Stimulated activated CD4-positive, alpha-beta T cell treated with anti-CD3 and anti-CD28 coated beads, Interleukin-1b, Interleukin-23, amount 100 ng/mL, for 24 hours (primary cell): ENCODE results near the gene ANKRD39.

Experiments used
- DNase-seq, 4 experiments: peaks; one replicate each; pipeline ENCODE4 v3.0.0-alpha.2; 2020; ENCODE audit warnings: low read depth in 4 of 4, low spot score in 1 of 4

The ANKRD39 gene

DNA sequence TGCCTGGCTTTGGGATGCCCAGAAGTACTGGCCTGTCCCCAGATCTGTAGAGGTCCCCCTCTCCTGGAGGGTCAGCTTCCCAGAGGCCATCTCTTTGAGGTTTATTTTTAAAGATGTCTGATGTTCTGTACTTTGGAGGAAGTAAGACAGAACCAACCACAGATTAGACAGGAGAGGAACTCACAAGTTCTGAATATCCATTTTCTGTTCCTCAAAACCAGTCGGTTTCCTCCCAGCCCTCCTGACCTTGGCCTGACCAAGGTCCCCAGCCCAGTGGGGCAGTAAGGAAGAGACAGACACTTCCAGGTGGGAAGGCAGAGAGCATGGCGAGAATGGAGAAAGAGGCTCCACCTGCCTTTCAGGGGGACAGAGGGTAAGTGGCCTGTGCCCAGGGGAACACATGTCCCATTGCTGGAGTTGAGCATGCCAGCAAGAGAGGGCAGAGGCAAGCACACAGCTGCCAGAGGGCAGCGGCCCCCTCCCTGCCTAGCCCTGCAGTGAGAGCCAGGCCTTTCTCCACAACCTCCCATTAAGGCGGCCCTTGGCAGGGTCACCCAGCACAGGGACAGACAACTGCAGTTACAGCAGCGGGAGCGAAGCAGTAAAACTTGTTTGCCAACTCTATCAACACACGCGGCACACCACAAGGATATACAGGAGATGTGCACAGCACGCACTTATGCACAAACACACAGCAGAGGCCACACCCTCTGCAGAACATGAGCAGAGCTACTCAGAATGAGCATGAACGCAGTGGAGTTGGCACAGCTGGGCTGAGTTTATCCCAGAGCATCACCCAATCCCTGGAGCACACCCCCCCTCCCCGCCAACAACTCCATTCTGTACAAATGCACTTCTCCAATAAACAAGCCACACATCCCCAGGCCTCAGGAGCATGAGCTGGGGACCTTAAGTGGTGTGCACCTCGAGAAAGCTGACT, 30.5 kb upstream of the ANKRD39 start:
- no peak for DNase-seq

DNA sequence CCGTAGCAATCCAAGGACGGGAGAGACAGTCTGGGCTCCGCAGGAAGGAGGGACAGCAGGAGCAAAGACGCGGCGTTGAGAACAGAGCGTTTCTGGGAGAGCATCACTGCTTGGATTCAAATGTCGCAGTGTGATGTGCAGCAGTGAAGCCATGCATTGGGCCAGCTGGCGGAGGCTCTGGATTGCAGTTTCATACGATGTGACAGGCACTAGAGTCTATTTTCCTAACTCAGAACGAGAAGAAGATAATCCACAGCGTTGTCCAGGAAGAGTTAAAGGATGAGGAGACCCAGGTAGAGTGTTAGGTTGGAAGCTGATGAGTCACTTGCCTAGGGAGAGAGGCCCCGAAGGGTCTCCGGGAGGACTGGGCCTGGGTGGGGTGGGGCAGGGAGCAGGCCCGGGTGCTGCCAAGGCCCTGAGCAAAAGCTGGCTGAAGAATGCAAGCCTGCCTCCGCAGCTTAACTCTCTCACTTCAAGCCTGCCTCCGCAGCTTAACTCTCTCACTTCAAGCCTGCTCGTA, 29.7 kb upstream of the ANKRD39 start:
- no peak for DNase-seq

DNA sequence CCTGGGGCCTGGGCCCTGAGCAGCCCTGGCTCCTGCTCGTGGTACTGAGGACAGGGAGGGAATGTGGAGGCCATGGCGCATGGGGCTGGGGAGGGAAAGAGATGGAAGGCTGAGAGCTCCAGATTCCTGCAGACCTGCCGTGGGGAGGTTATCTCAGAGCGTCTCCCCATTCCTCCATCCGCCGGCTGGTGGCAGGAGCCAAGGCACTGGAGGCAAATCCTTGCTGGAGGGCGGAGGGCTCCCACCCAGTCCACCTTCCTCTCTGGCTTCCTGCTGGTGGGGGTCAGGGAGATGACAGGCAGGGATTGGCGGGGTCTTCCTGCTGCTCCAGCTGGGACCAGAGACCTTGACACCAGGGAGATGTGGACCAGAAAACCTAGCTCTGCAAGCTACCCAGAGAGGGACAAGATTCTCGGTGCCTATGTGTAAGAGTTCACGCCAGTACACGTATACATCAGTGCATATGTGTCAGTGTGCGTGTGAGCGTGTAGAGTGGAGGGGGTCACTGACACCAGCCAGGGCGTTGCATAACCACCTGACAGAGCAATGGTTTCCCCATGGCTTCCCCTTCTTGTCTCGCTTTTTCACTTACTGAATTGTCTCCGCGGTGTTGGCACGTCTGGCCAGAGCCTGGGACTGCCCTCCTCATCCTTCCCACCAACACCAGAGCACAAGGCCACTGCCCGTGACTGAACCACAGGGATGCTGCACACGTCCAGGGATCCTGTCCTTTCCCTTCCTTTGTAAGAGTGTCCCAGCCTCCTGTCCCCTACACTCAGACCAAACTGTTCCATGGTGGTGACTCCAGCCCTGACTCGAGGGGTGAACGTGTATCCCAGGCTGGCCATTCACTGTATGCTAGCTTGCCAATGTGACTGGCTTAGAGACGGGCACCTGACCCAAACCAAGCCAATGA, 27.9 kb upstream of the ANKRD39 start:
- DNase-seq: no peak

DNA sequence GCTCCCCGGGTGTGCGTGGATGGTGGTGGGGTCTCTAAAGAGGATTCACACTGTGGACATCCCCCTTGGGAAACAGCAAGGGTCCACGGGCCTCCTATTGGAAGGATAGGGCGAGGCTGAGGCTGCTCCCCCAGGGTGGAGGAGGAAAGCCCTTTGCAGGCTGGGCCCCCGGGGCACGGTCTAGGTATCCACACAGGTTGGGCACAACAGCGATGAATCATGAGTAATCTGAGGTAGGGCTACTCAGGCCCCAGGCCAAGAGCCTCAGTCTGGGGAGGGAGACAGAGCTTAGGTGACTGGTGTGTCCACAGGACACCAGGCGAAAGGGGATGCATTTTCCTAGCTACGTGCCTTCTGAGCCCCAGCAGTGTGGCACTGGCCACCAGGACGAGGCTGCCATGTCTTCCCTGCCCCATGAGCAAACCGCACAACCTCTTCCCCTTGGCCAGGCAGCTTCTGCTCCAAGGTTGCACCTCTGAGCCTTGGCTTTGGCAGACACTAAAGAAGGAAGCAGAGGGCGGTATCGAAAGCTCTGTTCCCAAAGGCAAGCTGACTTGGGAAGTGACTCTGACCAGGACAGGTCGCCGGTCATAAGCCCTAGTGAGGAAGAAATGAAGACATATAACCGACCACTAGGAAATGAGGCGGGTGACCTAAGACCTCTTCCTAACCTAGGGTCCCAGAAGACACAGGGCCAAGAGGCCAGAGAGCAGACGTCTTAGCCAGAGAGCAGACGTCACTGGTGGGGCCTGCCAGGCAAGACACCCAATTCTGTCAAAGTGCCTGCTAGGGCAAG, 26.7 kb upstream of the ANKRD39 start:
- no peak for DNase-seq

DNA sequence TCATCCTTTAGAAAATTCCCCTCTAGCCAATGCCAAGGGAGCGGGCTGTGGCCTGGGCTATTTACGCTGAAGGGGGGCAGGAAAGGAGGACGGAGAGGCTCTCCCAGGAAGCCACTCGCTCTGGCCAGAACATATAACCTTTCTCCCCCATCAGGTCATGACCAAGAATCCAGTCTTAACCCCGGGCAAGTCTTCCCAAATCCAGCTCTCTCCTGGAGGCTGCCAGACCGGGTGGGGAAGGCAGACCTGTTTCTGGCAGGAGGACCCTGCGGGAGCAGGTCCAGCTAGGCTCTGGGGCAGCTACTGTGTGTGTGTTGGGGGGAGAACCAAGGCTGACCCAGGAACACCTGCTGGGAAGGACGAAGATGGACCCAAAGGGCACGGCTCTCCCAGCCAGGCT, 25.5 kb upstream of the ANKRD39 start:
- no peak for DNase-seq

DNA sequence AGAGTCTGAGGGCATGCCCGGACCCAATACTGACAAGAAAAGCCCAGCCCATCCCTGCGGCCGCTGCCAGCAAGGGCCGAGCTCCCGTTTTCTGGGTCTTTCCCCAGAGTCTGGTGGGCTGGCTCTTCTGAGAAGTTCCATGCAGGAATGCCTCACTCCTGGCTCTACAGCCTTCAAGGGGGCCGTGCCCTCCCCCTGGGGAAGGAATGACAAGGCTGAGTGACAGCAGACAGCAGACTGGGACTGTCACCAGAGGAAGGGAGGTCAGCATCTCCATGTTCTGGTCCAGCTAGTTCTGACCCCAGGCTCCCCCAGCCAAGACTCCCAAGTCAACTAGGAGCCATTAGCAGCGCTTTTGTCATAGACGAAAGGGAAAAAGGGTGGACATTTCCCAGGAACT, 25.1 kb upstream of the ANKRD39 start:
- DNase-seq: no peak

DNA sequence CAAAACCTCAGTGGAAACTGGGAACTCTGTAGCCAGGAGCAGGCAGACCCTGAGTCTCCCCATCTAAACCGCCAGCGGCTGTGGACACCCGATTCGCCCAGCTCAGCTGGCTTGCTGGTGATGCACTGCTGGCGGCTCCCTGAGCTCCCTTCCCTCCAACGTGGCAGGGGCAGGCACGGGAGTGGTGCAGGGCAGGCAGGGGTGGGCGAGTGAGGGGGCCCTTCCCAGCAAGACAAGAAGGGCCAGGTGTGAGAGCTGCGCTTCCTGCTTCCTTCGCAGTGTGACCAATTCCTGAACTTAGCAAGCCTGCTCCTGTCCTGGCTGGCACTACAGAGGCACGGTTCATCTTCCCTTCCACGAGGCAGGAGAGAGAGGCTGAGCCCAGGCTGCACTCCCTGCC, 24.4 kb upstream of the ANKRD39 start:
- DNase-seq: no peak

DNA sequence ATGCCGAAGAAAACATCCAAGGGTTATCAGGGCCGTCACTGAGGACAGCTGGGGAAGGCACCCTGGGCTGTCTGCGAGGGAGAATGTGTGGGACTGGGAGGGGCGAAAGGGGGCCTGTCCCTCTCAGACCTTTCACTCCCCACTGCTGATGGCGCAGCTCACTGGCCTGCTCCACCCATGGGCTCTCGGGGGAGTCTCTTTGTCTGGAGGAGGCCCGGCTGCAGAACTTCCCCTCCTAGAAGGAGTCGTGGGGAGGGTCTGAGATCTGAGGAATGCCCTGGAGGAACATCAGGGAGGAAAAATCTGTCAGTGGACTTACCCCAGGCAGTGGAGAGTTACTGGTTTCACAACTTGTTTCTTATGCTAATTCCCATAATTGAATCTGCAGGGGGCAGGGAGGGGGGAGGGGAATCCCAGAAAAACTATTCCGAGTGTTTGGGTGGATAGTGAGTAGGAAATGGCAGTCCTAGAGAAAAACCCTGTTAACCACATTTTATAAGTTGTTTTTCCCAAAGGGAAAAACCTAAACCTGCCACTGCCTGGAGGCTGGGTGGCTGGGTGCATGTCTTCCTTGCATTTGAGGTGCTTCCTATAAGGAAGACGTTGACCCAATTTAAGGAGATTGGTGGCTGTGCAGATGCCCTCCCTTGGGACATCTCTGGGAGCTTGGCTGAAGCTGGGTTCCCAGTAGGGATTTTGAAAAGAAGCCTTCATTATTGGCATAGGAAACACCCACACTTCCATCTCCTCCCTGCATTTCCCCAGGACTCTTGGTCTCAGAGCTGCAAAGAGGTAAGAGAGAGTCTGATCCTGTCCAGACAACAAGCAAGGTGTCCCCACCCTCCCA, 23.8 kb upstream of the ANKRD39 start:
- DNase-seq: no peak

DNA sequence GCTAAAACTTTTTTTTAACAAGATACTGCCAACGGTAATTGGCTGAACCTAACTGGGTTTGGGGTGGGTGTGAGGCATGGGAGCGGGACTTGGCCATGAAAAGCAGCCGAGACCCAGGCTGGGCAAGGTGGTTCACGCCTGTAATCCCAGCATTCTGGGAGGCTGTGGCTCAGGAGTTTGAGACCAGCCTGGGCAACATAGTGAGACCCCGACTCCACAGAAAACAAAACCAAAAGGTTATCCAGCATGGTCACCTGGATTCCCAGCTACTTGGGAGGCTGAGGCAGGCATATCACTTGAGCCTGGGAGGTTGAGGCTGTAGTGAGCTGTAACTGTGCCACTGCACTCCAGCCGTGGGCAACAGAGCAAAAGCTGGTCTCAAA, 23.1 kb upstream of the ANKRD39 start:
- no peak for DNase-seq

DNA sequence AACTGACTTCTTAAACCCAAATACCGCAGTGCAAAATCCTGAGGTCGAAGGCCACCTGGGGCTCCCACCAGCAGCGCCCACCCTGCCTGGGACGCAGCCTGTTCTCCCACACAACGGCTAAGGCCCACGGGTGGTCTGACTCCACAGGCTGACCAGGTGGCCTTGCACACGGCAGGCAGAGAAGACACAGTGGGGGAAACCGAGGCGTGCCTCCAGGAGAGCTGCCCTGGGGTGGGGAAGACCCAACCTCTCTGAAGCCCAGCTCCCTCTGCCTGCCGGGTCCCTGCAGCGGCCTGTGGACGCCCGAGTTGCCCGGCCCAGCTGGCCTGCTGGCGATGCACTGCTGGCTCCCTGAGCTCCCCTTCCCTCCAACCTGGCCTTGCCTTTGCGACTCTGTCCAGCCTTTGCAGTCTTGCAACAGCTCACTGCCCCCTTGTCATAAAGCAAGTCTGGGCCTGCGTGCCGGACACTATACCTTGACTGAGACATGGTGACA, 21.8 kb upstream of the ANKRD39 start:
- no peak for DNase-seq

DNA sequence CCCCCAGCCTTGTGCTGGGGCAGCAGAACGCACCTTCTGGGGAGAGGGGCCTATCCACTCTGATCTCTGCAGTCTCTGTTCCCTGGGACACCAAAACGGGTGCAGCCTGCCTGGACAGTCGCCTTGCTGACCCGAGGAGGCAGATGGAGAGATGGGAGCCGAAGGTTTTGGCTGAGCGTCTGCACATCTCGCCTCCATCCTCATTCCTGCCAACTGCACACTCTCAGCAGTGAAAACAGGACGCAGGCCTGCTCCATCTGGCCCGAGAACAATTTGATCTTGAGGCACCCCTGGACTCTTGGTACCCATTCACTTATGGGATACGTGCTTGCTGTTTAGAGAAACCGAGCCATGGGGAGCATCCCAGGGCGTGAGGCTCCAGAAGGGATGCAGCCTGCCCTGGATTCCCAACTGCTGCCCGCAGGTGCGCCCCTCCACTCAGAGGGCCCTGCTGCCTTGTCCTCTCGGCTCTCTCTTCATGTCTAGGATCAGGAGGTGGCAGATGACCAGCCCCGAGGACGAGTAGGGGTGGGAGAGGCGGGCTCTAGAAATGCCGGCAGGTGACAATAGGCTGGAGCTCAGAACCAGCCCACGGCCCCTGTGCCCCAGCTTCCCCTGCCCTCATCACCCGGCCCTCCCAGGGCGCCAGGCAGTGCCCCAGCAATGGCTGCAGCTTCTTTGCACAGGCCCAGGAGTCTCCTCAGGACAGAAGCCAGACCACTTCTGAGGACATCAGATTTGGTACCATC, 21.2 kb upstream of the ANKRD39 start:
- no peak for DNase-seq

DNA sequence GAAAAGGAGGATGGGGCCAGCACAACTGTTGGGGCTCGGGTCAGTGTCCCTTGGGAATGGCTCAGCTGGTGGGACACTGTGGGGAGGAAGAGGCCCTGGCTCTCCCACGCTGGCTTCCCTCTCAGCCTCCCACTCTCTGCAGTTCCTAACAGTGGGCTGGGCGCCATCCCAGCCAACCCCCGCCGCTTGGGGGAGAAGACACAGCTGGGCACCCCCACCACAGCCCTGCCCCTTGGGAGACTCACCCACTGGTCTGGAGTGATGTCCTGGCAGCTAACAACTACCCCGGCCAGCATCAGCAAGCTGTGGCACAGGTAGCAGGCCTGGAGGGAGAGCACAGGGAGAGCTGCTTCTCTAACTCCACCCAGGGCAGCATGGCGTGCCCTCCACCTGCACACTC, 20.4 kb upstream of the ANKRD39 start:
- no peak for DNase-seq

DNA sequence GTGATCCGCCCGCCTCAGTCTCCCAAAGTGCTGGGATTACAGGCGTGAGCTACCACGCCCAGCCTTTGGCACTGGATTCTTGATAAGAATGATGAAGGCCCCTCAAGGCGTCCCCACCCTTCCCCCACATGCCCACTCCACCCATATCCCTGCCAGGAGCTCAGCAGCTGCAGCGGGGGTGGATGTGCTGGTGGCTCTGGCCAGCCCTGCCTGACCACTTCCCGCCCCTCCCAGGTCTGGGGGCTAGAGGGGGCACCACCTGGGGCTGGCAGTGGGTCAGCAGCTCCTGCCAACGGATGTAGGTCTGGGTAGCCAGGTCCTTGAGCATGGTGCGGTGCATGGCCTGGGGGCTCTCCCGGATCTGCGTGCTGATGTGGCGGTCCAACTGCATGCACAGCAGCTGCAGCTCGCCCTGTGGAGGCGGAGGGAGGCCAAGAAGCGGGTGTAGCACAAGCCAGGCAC, 19.8 kb upstream of the ANKRD39 start:
- no peak for DNase-seq

DNA sequence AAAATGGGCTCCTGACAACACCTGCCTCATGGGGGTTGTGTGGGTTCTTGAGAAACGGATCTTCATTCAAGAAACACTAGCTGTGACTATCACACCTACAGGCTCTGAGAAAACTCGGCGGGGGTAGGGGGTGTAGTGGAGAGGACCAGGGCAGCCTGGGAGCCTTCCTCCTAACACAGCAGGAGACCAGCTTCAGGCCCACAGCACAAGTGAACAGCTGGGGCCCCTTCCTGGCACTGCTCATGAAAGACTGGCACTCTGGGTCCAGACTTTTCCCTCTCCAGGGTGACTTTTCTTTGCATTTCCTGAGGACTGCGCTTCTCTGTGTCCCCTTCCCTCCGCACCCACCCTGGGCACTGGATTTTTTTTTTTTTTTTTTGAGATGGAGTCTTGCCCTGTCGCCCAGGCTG, 19.2 kb upstream of the ANKRD39 start:
- no peak for DNase-seq

DNA sequence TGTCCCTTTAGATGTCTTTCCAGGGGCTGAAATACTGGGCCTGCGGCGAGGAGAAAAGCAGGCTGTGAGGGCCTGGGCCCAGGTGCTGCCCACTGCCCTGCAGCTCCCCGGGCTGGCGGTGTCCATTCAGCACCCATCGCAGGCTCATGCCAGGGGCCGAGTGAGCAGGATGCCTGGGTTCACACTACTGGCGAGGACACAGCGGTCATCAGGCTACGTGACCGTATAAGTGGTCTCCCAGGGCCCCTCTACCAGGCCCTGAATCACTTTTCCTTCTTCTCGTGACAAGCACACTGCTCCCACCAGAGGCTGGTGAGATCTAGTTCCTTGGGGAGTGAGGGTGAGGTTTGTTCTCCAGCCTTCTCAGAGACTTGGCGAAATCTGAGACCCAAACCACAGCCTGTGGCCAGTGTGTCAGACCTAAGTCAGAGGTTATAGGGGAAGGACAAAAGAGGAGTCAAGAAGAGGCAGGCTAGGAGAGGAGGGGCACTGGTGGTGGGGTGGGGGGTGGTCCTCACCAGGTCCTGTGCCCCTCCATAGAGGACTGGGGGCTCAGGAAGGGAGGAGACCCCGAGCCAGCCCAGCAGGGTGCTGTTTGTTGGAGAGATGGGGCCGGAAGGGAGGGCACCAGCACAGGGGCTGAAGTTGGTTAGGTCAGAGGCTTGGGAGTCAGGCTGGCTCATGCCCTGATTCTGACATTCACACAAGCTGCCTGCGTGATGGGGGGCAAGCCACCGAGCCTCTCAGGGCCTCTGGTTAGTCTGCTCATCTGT, 18.6 kb upstream of the ANKRD39 start:
- no peak for DNase-seq

DNA sequence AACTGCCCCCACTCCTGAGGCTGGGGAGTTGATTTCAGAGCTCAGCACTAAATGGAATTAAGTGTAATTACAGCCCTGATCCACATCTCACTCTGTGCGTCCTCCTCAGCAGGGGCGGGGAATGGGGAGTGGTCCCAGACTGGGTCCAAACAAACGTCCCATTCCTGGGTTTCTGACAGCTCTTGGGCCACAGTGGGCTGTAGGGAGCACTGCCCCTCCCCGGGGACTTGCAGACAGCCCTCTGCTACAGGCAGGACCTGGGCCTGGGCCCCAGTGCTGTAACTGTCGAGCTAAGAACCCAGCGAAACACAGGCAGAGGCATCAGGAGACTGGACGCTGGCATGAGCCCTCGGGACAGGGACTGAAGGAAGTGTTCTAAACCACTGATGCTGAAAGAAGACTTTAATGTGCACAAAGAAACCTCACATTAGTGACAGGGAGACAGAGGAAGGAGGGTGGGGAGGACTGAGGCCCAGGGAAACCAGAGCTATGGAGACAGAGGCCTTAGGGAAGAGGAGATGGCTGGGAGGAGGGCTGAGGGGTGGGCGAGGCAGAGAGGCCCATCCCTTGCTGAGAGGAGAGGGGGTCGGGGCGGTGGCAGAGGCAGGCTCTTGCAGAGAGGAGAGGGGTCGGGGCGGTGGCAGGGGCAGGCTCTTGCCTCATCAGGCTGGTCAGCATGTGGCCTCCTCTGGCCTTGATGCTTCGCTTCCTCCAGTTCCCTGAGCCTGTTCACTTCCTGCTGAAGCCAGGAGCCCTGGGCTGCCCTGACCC, 17.9 kb upstream of the ANKRD39 start:
- no peak for DNase-seq

DNA sequence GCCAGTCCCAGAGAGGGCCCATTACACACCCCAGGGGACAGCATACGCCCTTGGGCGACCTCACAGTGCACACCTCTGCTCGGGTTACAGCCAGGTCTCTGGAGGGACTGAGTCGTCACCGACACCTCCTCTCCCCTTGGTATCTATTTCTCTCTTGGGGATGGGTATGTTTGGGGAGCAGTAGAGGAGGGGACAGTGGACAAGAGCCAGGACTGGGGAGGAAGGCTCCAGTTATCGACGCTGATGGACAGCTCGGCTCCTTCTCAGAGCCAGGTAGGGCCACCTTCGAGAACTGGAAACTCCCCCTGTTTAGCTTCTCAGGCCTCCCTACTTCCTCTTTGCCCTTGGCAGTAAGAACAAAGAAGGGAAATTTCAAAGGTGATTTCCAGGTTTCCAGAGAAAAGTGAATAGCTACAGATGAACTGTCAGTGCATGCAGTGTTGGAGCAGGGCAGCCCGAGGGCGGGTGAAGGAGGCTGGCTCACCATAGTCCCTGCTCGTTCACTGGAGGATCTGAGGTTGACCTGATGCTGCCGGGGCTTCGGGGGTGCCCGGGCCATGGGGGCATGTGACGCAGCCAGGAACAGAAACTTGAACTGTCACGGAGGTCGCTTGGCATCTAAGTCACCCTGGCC, 16.5 kb upstream of the ANKRD39 start:
- DNase-seq: no peak
